PC-9 (cell line): Measurements from ENCODE around the gene AP4E1.

Experiments used
- CTCF ChIP-seq: fragments of 200-600 bp; sonication (generic); conservative IDR thresholded peaks from 2 replicates; pipeline ENCODE4 v1.6.1; 2017; ENCODE audit warnings: mixed run types, antibody characterized with exemption, mild to moderate bottlenecking, moderate library complexity
- EZH2 ChIP-seq: fragments of 200-600 bp; sonication (generic); IDR thresholded peaks from 2 replicates; pipeline ENCODE4 v1.8.0; 2017; ENCODE audit warnings: antibody characterized with exemption, low read depth

DNA sequence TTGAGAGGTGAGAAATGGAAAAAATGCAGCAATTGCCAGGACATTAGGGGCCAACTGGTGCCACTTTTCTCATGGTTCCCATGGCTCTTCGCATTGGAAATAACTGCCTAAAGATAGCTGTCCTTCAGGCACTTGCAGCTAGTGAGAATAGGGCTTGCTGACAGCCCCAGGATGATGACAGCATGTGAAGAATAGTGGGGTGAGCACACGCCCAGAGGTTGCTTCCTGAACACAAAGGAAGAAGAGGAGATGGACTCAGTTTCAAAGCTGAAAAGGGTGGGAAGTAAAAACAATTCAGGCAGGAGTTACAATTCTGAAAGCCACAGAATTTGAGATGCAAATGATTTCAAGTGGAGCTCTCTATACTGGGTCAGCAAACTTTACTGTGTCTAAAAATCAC lies 140.6 kb downstream of the AP4E1 start:
- TF ChIP-seq CTCF = no peak
- TF ChIP-seq EZH2 = no peak
